K562 (cell line): ENCODE results near the gene CEACAM21.

Source experiments
- CTCF ChIP-seq, 3 experiments: IDR thresholded peaks in 2 of 3; conservative IDR thresholded peaks in 1 of 3; 2 replicates each; pipeline ENCODE4 v1.5.1; 2011 to 2012; ENCODE audit warnings: low read length in 3 of 3, mild to moderate bottlenecking in 3 of 3, control low read depth in 2 of 3, improper control_type of control experiment in 1 of 3, inconsistent platforms in 1 of 3, low read depth in 1 of 3, mixed read lengths in 1 of 3, moderate library complexity in 1 of 3; ENCODE audit not compliant: insufficient read depth in 2 of 3
- GABPA ChIP-seq: fragments of 200-800 bp; sonication (Bioruptor generic); conservative IDR thresholded peaks from 2 replicates; pipeline ENCODE4 v1.6.1; 2016; ENCODE audit warnings: low read depth, missing genetic modification characterization, missing compliant biosample characterization
- HDAC6 ChIP-seq: IDR thresholded peaks from 2 replicates; pipeline ENCODE4 v1.6.1; 2012; ENCODE audit warnings: low read depth, mild to moderate bottlenecking, control low read depth, inconsistent platforms, low read length, moderate library complexity
- MITF ChIP-seq: IDR thresholded peaks from 2 replicates; pipeline ENCODE4 v1.6.1; 2014; ENCODE audit warnings: antibody characterized with exemption
- NFE2 ChIP-seq: IDR thresholded peaks from 2 replicates; pipeline ENCODE4 v1.6.1; 2014; ENCODE audit warnings: antibody characterized with exemption, low read depth
- POLR2A ChIP-seq: fragments of 450-650 bp; conservative IDR thresholded peaks from 2 replicates; pipeline ENCODE4 v1.6.1; 2016
- TSC22D4 ChIP-seq: fragments of 450-650 bp; IDR thresholded peaks from 2 replicates; pipeline ENCODE4 v1.6.1; 2016; ENCODE audit warnings: missing genetic modification characterization, missing biosample characterization, control low read depth
- U2AF1 ChIP-seq: fragments of 200-400 bp; formaldehyde crosslinking; optimal IDR thresholded peaks from 2 replicates; pipeline ENCODE3; 2017; ENCODE audit warnings: mild to moderate bottlenecking, low read depth, low read length, moderate library complexity
- ZBTB1 ChIP-seq: sonication (generic); formaldehyde crosslinking; IDR thresholded peaks from 2 replicates; pipeline ENCODE4 v1.8.1; 2023; ENCODE audit warnings: missing genetic modification reagents, low read depth, mild to moderate bottlenecking, borderline replicate concordance
- ZNF184 ChIP-seq: sonication (generic); formaldehyde crosslinking; IDR thresholded peaks from 2 replicates; pipeline ENCODE4 v1.5.0; 2020; ENCODE audit warnings: missing genetic modification reagents
- ZNF274 ChIP-seq: IDR thresholded peaks from 2 replicates; pipeline ENCODE4 v1.6.1; 2011; ENCODE audit warnings: low read depth, mild to moderate bottlenecking, low read length, moderate library complexity, borderline replicate concordance
- ZNF431 ChIP-seq: sonication (generic); formaldehyde crosslinking; IDR thresholded peaks from 2 replicates; pipeline ENCODE4 v1.8.0; 2022; ENCODE audit warnings: mild to moderate bottlenecking, missing genetic modification reagents
- ZNF766 ChIP-seq: fragments of 200-800 bp; sonication (Bioruptor generic); conservative IDR thresholded peaks from 2 replicates; pipeline ENCODE4 v1.6.1; 2016; ENCODE audit warnings: missing genetic modification characterization, missing compliant biosample characterization

- TF ChIP-seq ZNF431 (no peak), CTCF (IDR thresholded peaks at IDR 0.05 in 2 of 3, conservative IDR thresholded peaks at IDR 0.05 in 1 of 3; ENCODE audit: insufficient read depth in 2 of 3, low read depth in 1 of 3, low read length in 3 of 3) (no peak), NFE2 (no peak), GABPA (tag) (no peak), U2AF1 (no peak), HDAC6 (no peak), ZBTB1 (CRISPR knock-in tag) (no peak), ZNF766 (CRISPR knock-in tag) (no peak), POLR2A (no peak), ZNF184 (CRISPR knock-in tag) (no peak), MITF (no peak), TSC22D4 (no peak), ZNF274 (no peak)
Observed at GRCh38 chr19:41595890-41596280, 19.9 kb downstream of the CEACAM21 start.
